Ishikawa (cell line): Measurements from ENCODE around the gene ZNF134.

Experiments used
- CEBPB ChIP-seq: IDR thresholded peaks from 2 replicates; pipeline ENCODE4 v1.6.1; 2012
- CREB1 ChIP-seq: IDR thresholded peaks from 2 replicates; pipeline ENCODE4 v1.6.1; 2012; ENCODE audit warnings: low read depth
- EP300 ChIP-seq: IDR thresholded peaks from 2 replicates; pipeline ENCODE4 v1.6.1; 2012; ENCODE audit warnings: borderline replicate concordance
- FOXM1 ChIP-seq: IDR thresholded peaks from 2 replicates; pipeline ENCODE4 v1.6.1; 2012; ENCODE audit warnings: low read depth, borderline replicate concordance
- MAX ChIP-seq: IDR thresholded peaks from 2 replicates; pipeline ENCODE4 v1.6.1; 2012
- NFIC ChIP-seq: IDR thresholded peaks from 2 replicates; pipeline ENCODE4 v1.6.1; 2012
- RAD21 ChIP-seq: IDR thresholded peaks from 2 replicates; pipeline ENCODE4 v1.6.1; 2012; ENCODE audit warnings: low read depth
- REST ChIP-seq: IDR thresholded peaks from 2 replicates; pipeline ENCODE4 v1.6.1; 2012; ENCODE audit warnings: low read depth, mild to moderate bottlenecking
- TAF1 ChIP-seq: IDR thresholded peaks from 2 replicates; pipeline ENCODE4 v1.6.1; 2012; ENCODE audit warnings: low read depth, mild to moderate bottlenecking
- TEAD4 ChIP-seq: IDR thresholded peaks from 2 replicates; pipeline ENCODE4 v1.6.1; 2012
- YY1 ChIP-seq: IDR thresholded peaks from 2 replicates; pipeline ENCODE4 v1.6.1; 2012; ENCODE audit warnings: low read depth

- no peak for TF ChIP-seq EP300
- TF ChIP-seq REST: no peak
- no peak for TF ChIP-seq TAF1
- TF ChIP-seq CEBPB: no peak
- TF ChIP-seq CREB1: no peak
- no peak for TF ChIP-seq NFIC
- no peak for TF ChIP-seq RAD21
- TF ChIP-seq FOXM1: no peak
- TF ChIP-seq TEAD4: no peak
- TF ChIP-seq MAX: no peak
- TF ChIP-seq YY1: no peak
Measured at GRCh38 chr19:57599377-57599760, 14.7 kb upstream of the ZNF134 start.
